GM19035 (cell line): ENCODE data around the gene CTSA.
"Not testable (repeated sequence)": the region's sequence is repeated elsewhere in the genome, so short reads cannot be mapped to it uniquely, and the experiment has no call there.

ENCODE experiments used
- ATAC-seq: cut with Tn5 transposase; IDR thresholded peaks from one replicate; pipeline ENCODE4 v1.9.1; 2021; ENCODE audit not compliant: unreplicated experiment

The CTSA gene

GRCh38 chr20:45863543-45864470 lies 27.3 kb upstream of the CTSA start:
- no peak for ATAC-seq

- ATAC-seq = no peak
Observed at GRCh38 chr20:45866454-45866853, 24.7 kb upstream of the CTSA start.

DNA sequence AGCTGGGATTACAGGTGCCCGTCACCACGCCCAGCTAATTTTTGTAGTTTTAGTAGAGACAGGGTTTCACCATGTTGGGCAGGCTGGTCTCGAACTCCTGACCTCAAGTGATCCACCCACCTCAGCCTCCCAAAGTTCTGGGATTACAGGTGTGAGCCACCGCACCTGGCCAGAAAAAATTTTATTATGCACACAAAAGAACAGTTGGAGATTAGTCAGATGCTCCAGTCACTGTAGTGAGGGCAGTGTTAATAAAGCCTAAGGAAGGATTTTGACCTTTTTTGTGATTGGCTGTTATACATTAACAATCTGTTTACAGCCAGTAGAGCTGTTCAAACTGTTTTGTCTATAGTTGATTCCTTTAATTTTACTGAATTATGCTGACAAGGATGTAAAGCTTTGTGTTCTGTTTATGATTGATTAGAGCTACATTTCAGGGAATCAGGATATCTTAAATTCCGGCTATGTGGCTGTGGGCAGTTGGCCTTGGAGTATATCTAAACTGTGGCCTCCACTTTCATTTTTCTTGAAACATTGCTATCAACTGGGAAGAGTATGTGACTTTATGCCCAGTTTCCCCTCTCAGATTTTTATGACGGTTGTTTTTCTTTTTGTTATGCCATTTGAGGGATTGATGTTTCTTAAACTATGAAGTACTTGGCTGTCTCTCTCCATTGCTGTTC lies 23.9 kb upstream of the CTSA start:
- ATAC-seq = no peak

DNA sequence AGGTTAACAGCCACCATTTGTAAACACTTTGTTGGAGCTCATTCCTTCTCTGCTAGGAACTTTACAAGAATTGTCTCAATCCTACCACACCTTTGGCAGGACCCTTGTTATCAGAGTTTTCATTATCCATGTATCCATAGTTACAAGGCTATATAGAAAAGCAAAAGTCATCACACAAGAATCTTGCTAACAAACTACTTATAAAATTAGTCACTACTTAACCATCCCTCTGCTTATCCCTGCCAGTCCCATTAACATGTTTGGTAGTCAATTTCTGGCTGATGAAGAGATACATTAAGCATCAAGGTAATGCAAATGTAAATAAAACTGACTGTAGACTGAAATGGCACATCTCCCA lies 23.3 kb upstream of the CTSA start:
- ATAC-seq = no peak

- no peak for ATAC-seq
Observed at GRCh38 chr20:45872626-45873025, 18.5 kb upstream of the CTSA start.

DNA sequence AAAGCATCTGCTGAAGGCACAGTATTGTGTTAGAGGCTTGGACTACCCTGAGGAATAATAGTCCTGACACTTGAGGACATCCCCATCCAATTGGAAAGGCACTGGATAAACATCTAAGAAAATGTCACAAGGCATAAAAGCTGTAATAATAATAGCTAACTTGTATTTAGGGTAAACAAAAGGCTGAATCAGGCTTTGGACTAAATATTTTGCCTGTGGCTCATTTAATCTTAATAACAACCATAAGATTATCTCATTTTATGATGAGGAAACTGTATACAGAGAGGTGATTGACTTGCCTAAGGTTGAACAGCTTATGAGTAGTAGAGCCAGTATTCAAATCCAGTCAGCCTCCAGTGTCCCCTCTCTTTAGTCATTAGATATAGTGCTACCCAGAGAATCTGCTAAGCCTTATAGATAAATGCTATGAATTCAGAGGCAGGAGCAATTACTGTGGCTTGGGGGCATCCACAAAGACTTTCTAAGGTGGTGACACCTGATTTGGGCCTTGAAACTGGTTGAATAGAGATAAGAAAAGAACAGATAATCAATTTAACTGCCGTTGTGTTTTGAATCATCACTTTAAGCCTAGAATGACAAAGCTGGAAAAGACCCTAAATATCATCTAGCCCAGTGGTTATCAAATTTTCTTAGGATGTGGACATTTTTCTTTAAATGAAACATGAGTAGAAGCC lies 17.6 kb upstream of the CTSA start:
- no peak for ATAC-seq

DNA sequence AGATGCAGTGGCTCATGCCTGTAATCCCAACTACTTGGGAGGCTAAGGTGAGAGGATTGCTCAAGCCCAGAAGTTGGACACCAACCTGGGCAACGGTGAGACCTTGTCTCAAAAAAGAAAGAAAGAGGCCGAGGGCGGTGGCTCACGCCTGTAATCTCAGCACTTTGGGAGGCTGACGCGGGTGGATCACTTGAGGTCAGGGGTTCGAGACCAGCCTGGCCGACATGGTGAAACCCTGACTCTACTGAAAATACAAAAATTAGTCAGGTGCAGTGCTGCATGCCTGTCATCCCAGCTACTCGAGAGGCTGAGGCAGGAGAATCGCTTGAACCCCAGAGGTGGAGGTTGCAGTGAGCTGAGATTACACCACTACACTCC lies 17.0 kb upstream of the CTSA start:
- ATAC-seq = not testable (repeated sequence)

DNA sequence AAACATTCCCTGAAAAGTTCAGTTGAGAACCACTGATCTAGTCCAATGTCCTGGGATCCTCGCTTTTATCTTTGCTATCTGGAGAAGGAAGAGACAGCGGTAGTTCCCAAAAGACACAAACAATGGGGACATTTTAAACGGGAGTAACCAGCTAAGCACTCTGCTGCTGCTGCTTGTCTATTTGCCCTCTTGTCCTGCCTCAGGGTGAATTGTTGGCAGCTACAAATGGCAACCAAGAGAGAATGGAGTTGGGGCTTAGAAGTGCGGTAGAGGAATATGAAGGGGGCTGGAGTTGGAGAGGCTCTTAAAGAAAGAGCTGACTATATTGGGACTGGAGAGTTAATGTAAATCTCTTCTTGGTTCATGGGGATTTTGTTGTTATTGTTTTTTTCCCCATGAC lies 16.6 kb upstream of the CTSA start:
- no peak for ATAC-seq

- no peak for ATAC-seq
Observed at GRCh38 chr20:45878076-45878761, 12.9 kb upstream of the CTSA start.

- ATAC-seq = peak; percentile 95
Observed at GRCh38 chr20:45880988-45881788, 9.9 kb upstream of the CTSA start, which contains the start of gene ZSWIM1. TSS of gene ZSWIM1 (plus strand) at chr20:45881227. CDS start at chr20:45882593, 1,366 bp downstream.

- ATAC-seq = no peak
Observed at GRCh38 chr20:45882469-45883099, 8.6 kb upstream of the CTSA start.

DNA sequence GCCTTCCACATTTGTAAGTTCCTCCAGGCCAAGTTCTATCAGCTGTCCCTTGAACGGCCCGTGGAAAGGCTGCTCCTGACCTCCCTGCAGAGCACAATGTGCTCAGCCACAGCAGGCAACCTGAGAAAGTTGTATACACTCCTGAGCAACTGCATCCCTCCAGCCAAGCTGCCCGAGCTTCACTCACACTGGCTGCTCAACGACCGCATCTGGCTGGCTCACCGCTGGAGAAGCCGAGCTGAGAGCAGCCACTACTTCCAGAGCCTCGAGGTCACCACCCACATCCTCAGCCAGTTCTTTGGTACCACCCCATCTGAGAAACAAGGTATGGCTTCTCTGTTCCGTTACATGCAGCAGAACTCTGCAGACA lies 8.1 kb upstream of the CTSA start:
- no peak for ATAC-seq

DNA sequence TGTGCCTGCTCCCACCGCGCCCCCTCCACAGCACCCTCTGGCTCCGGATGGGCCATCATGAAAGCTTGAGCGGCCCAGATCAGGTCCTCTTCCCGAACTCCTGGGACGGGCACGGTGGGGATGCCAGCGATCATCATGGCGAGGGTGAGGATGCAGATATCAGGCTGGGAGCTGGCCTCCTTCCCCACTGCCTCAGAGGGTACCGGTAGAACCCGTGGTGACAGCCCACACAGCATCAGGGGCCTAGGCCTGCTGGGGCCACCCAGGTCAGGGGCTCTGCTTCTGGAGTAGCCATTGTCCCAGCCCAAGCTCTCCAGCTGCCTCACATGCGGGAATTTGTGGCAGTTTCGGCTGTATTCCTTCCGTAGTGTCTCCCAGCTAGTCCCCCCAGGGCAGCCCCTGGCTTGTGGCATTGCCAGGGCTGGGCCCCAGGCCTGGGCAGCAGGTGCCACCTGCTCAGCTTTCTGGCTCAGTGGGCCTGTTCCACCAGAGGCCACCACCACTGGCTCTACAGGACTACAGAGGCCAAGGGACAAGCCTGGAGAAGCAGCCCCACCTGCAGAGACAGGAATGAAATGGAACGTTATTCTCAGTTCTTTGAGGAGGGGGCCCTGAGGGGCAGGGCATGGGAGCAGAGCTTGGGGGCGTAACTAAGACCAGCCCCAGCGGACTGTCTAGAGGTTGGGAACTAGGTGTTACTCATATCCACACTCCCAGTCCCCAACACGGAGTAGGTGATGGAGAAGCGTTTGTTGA lies 4.4 kb upstream of the CTSA start:
- no peak for ATAC-seq

- ATAC-seq = no peak
Observed at GRCh38 chr20:45887346-45887715, 3.8 kb upstream of the CTSA start, which contains the start of gene SPATA25. TSS of gene SPATA25 (minus strand) at chr20:45887622. CDS start at chr20:45887590, 32 bp downstream.

- ATAC-seq = no peak
Observed at GRCh38 chr20:45888681-45889080, 2.5 kb upstream of the CTSA start.

DNA sequence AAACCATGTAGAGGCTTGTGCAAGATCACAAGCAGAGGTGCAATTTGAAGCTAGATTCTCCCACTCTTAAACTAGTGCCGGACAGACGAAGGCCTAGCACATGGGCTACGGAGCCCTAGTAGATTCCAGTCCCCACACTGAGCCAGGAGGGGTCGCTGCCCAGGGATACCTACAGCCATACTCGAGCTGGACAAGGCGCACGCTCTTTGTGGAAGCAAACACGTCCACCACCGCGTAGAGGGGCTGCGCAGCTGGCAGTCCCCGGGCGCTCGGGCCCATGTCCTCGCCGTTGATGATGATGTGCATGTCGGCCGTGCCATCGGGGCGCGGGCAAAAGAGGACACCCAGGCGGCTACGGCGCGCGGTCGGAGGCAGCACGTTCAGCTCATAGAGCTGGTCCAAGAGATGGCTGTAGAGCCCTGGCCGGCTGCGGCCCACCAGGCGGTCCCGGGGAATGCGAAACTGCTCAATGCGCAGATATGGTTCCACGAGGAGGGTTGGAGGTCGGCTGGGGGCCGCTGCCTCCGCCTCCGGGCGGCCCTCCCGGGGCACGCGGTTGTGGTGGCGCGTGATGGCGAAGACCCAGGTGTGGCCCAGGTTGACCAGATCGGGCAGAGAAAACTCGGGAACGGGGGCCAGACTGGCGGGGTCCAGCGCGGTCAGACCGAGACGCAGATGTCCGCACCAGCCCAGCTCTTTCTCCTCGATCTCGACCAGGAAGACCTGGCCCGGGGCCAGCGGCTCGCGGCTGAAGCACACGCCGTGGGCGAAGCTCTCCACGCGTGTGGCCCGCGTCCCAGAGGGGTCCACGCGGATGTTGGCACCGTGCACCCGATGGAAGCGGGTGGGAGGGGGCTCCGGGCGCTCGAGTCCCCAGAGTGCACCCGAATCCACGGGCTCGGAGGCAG lies 804 bp upstream of the CTSA start:
- ATAC-seq = peak; percentile 4

DNA sequence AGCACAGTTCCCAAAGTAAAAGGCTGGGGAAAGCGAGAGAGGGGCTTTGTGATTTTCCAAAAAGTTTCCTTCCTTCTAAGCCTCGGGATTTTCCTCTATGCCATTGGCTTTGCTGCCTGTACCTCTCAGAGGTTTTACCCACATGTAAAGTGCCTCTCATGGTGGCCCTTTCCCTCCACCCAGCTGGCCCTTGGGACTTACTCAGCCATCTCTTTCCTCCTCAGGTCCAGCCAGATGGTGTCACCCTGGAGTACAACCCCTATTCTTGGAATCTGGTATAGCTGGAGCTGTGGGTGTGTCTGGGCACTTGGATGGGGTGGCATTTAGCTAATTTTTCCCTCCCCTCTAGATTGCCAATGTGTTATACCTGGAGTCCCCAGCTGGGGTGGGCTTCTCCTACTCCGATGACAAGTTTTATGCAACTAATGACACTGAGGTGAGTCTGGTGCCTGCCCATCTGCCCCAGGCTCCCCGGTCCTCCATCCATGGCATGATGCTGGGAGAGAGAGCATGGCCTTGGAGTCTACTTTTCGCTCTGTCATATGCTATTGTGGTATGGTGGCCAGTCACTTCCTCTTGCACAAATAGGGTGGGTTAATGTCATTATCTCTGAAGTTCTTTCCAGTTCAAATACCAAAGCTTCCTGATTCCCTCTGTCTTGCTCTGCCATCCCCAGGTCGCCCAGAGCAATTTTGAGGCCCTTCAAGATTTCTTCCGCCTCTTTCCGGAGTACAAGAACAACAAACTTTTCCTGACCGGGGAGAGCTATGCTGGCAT lies 1.1 kb downstream of the CTSA start:
- ATAC-seq = no peak
